GM12878 (cell line): Measurements from ENCODE around the gene NFS1. TPM values are rescaled to one million over a fixed set of nuclear protein-coding genes. Genes with fewer than 3 reads are reported as not detected.

ENCODE experiments used
- ATAC-seq: fragments of 200-7000 bp; cut with Tn5 transposase; 3 replicates; pipeline ENCODE4 v1.9.1; 2020; ENCODE audit warnings: mild to moderate bottlenecking, moderate library complexity
- BruUV-seq: library from RNA; stranded (reverse); fragments of 400-500 nt; replicated peaks from 2 replicates; lab custom pipeline; 2021; lab: Mats Ljungman, UMichigan
- CTCF ChIA-PET: fragments of 300-600 bp; sonication (Branson Sonifier 250); formaldehyde crosslinking; extraction: SDS; loops from one replicate; lab custom pipeline; 2021; ENCODE audit warnings: inconsistent platforms; lab: Yijun Ruan, JAX
- POLR2A ChIA-PET: fragments of 350-600 bp; formaldehyde crosslinking; extraction: SDS; loops from one replicate; lab custom pipeline; 2021; ENCODE audit warnings: inconsistent platforms; lab: Charles Lee
- RAD21 ChIA-PET: fragments of 300-600 bp; sonication (Branson Sonifier 250); formaldehyde crosslinking; loops from one replicate; lab custom pipeline; 2023; ENCODE audit warnings: antibody characterized with exemption; ENCODE audit not compliant: unreplicated experiment; lab: Charles Lee
- SMC1A ChIA-PET: fragments of 300-600 bp; sonication (Branson Sonifier 250); formaldehyde crosslinking; loops from one replicate; lab custom pipeline; 2023; ENCODE audit not compliant: unreplicated experiment, uncharacterized antibody; lab: Charles Lee
- DNase-seq: peaks from one replicate; pipeline ENCODE4 v3.0.0-alpha.2; 2011; ENCODE audit warnings: low read depth, low spot score
- FAIRE-seq: peaks from 3 replicates; lab custom pipeline; 2011; peaks lifted over from hg19 to GRCh38; lab: Jason Lieb, UNC
- H2AFZ ChIP-seq: 2 replicates; pipeline ENCODE4 v1.6.0; 2011; ENCODE audit warnings: low read depth, low read length, control low read depth; ENCODE audit not compliant: control insufficient read depth
- H3K27ac ChIP-seq: 2 replicates; pipeline ENCODE4 v1.5.1; 2011; ENCODE audit warnings: control low read depth; ENCODE audit not compliant: control insufficient read depth, insufficient read depth
- H3K27me3 ChIP-seq, 2 experiments: replicated peaks in 1 of 2; 2 replicates each; pipeline versions ENCODE4 v1.6.0 to v1.6.1; 2011; ENCODE audit warnings: low read length in 1 of 2; ENCODE audit not compliant: control insufficient read depth in 2 of 2, insufficient read depth in 2 of 2
- H3K36me3 ChIP-seq, 2 experiments: 2 replicates each; pipeline ENCODE4 v1.5.1; 2011; ENCODE audit warnings: low read length in 1 of 2; ENCODE audit not compliant: control insufficient read depth in 2 of 2, insufficient read depth in 2 of 2
- H3K4me1 ChIP-seq: 2 replicates; pipeline ENCODE4 v1.6.1; 2011; ENCODE audit warnings: mild to moderate bottlenecking, low read length, moderate library complexity, mixed read lengths; ENCODE audit not compliant: control insufficient read depth, insufficient read depth
- H3K4me2 ChIP-seq: 2 replicates; pipeline ENCODE4 v1.6.0; 2011; ENCODE audit warnings: control low read depth; ENCODE audit not compliant: control insufficient read depth, insufficient read depth
- H3K4me3 ChIP-seq: fragments of 200-600 bp; sonication (generic); 2 replicates; pipeline ENCODE4 v1.5.1; 2016
- H3K79me2 ChIP-seq: 2 replicates; pipeline ENCODE4 v1.6.0; 2011; ENCODE audit warnings: low read length; ENCODE audit not compliant: control insufficient read depth, insufficient read depth
- H3K9ac ChIP-seq: 2 replicates; pipeline ENCODE4 v1.8.0; 2011; ENCODE audit warnings: low read length, control low read depth, mixed read lengths; ENCODE audit not compliant: control insufficient read depth, insufficient read depth
- H3K9me3 ChIP-seq: replicated peaks from 3 replicates; pipeline ENCODE4 v1.5.1; 2011; ENCODE audit warnings: mild to moderate bottlenecking, low read length; ENCODE audit not compliant: control insufficient read depth, insufficient read depth
- H4K20me1 ChIP-seq: 2 replicates; pipeline ENCODE4 v1.6.0; 2011; ENCODE audit not compliant: control insufficient read depth, insufficient read depth
- CREB1 ChIP-seq: IDR thresholded peaks from 2 replicates; pipeline ENCODE4 v1.6.1; 2012; ENCODE audit warnings: low read depth, mild to moderate bottlenecking, inconsistent platforms
- IRF5 ChIP-seq: fragments of 450-650 bp; IDR thresholded peaks from 2 replicates; pipeline ENCODE4 v1.6.1; 2017; ENCODE audit warnings: borderline replicate concordance
- NFIC ChIP-seq: IDR thresholded peaks from 2 replicates; pipeline ENCODE4 v1.6.1; 2012; ENCODE audit warnings: low read depth, mild to moderate bottlenecking, inconsistent platforms, low read length, moderate library complexity
- POLR2AphosphoS5 ChIP-seq: IDR thresholded peaks from 2 replicates; pipeline ENCODE4 v1.6.1; 2011; ENCODE audit warnings: mild to moderate bottlenecking, low read length, inconsistent platforms
- YBX1 ChIP-seq: fragments of 450-650 bp; IDR thresholded peaks from 2 replicates; pipeline ENCODE4 v1.6.1; 2016; ENCODE audit warnings: antibody characterized with exemption
- WGBS: methylation state at CpG from one replicate; pipeline ENCODE4 v1.1.6; 2016; ENCODE audit warnings: low lambda C conversion rate; ENCODE audit not compliant: insufficient replicate concordance, insufficient coverage; ENCODE audit errors: missing lambda C conversion rate; 5-methylcytosine and 5-hydroxymethylcytosine counted together
- in situ Hi-C: fragments of 300-500 bp; cut with MboI; formaldehyde crosslinking; loops from 9 replicates; pipeline ENCODE4 v1.14.3; 2018; ENCODE audit warnings: mixed read lengths
- intact Hi-C: fragments of 100-400 bp; cut with micrococcal nuclease; formaldehyde crosslinking; loops from one replicate; pipeline ENCODE4 v1.14.2; 2022; ENCODE audit not compliant: unreplicated experiment
- polyA plus RNA-seq, 11 experiments: library from polyadenylated mRNA; depleted of rRNA in 4 of 11; unstranded in 6 of 11; stranded (reverse) in 5 of 11; fragments of >200 nt; fragmentation: Nextera tagmentation in 4 of 11; fragmentation: Illumina TruSeq in 1 of 11; extraction: Ambion mirVana in 4 of 11; extraction: Trizol in 1 of 11; gene quantifications; 1 replicate in 1 of 11; 2 replicates in 10 of 11; pipeline versions ENCODE4 v1.2.1 to v1.2.3, GENCODE V29; 2011 to 2016; ENCODE audit warnings: inconsistent platforms in 2 of 11, missing spikeins in 2 of 11, low read depth in 1 of 11
- total RNA-seq, 4 experiments: library from RNA; depleted of rRNA in 3 of 4; stranded (reverse); fragments of >200 nt in 3 of 4; fragmentation: Illumina TruSeq in 1 of 4; extraction: Trizol in 1 of 4; gene quantifications; 2 replicates each; pipeline versions ENCODE4 v1.2.1 to v1.2.3, GENCODE V29; 2013 to 2021

NFS1 gene
- total and polyA plus RNA-seq, 10 of the 15 experiments (the other 5 are each of a cell fraction or from before 2014, with no cell fraction given): 9.2 to 74.1 (median 38.6) TPM

DNA sequence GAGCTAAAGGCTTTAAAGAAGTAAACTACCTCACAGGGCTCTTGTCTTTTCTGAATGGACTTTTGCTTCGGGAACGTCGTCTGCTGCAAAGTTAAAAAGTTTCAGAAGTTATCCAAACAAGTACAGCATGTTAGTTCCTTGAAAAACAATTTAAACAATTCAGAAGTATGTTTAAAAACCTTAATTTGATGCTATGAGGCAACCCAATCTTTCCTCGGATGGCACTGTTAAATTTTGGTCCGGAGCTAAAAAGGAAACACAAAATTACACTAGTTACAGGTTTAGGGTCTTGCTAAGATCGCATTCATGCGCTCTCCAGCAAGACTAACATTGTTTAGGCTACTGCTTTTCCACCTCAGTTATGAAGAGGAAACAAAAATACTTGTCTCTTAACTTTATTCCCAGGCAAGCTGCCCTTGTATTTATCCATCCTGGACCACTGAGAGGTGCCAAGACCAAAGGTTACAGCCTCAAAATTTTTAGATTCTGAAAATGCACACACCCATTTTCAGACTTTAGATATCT, 30.2 kb upstream of the NFS1 start:
- ChIA-PET CTCF (interaction anchor here (1.9 kb wide), 1 partner anchor 10 kb away, joined by 9 read pairs; no protein-coding TSS in a partner anchor), SMC1A (interaction anchor here (1.0 to 2.0 kb wide), 3 partner anchors 10 to 40 kb away, joined by 3 to 8 read pairs (median 7); no protein-coding TSS in a partner anchor), POLR2A (interaction anchor here (0.6 to 2.8 kb wide), 3 partner anchors 10 to 63 kb away, joined by 3 to 15 read pairs (median 12); partner anchors contain the start of gene RBM39), RAD21 (no interaction called here)
- Histone ChIP-seq H3K4me2 (no peak overlapping the region), H3K27ac (no peak overlapping the region), H3K36me3 (peaks cover 13 to 40% of the 10 kb centered on the region in 2 experiments), H3K4me3 (no peak overlapping the region), H3K4me1 (no peaks in the 10 kb centered on the region), H3K27me3 (no peaks in the 10 kb centered on the region), H3K9me3 (no peaks in the 10 kb centered on the region), H3K9ac (no peak overlapping the region), H2AFZ (no peak overlapping the region), H3K79me2 (peaks cover 74% of the 10 kb centered on the region), H4K20me1 (peaks cover 22% of the 10 kb centered on the region)
- in situ Hi-C loops (no loop called here), intact Hi-C loops (no loop called here)
- FAIRE-seq (no peak), ATAC-seq (no peak), DNase-seq (no peak)
- no TSS peak for BruUV-seq
- WGBS: 97% methylated on average over 7 of the region's 7 CpGs
- TF ChIP-seq IRF5: no peak
- no peak for TF ChIP-seq NFIC
- TF ChIP-seq CREB1: no peak
- TF ChIP-seq POLR2AphosphoS5: peak; percentile 63
- no peak for TF ChIP-seq YBX1
